HG02852 (cell line): ENCODE measurements around the gene RUSC1.
A peak's percentile ranks its signal among the peaks of the same experiment; 100 is the strongest.
"Not testable (repeated sequence)": the region's sequence is repeated elsewhere in the genome, so short reads cannot be mapped to it uniquely, and the experiment has no call there.

Source experiments
- ATAC-seq: cut with Tn5 transposase; IDR thresholded peaks from one replicate; pipeline ENCODE4 v1.9.1; 2021; ENCODE audit warnings: mild to moderate bottlenecking, moderate library complexity; ENCODE audit not compliant: unreplicated experiment

The RUSC1 gene

DNA sequence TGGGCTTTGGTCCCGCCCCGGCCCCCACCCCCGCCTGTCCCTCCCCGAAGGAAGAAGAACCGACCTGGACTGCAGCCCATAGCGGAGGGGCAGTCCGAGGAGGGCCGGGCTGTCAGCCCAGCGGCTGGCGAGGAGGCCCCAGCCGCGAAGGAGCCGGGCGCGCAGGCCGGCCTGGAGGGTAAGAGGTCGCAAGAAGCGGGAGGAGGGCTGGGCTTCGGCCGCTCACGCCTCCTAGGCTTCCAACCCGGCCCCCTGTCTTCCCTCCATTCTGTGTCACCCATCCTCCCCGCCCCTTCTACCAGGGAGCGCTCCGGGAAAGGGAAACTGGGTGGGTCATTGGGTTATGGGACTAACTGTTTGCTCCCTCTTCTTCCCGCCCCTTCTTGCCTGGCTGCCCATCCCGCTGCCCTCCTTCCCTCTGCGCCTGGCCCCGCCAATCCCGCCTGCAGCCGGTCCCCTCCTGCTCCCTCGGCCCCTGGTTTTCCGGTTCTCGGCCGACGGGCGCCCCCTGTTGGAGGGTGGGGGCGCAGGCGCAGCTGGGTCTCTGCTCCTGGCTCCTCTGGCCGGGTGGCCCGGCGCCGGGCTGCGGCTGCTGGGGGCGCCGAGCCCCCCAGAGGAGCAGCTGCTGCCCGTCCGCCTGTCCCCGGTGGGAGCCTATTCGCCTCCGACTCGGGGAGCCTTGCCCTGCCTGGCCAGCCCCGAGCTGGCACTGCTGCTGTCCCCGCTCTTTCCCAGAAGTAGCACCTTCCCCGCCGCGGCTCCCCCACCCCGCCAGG, 2.4 kb downstream of the RUSC1 start:
- peak; percentile 44 for ATAC-seq

- ATAC-seq: peak; percentile 45
Observed at GRCh38 chr1:155323729-155324036, 3.0 kb downstream of the RUSC1 start.

DNA sequence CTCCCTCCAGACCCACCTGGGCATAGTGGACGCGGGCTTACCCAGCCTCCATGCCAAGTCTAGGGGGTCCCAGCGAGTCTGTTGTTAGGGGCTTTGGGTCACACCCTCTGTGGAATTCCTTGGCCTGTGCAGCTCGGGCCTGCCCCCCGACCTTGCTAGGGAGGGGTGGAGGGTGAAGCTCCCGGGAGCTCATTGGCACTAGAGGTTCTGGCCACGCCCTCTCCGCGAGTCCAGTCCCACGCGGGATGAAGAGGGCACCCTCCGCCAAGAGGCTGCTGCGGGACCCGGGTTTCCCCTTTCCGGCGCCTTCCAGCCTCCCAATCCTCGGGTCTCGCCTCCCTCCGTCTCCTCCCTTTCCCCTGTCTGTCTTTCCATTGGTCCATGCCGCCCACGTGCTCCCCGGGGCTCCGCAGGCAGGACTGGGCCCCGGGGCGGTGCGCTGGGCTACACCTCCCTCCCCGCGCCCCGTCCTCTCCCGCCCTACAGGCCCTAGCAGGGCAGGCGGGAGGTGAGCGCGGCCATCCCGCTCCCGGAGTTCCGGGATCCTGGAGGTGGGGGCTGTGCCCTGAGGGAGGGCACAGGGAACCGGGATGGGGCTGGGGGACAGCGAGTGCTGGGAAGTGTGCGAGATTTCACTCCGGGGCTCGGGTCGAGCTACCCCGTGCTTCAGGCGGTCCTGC, 3.5 kb downstream of the RUSC1 start:
- ATAC-seq: peak; percentile 59

GRCh38 chr1:155324717-155325602, 4.3 kb downstream of the RUSC1 start:
- ATAC-seq: no peak

GRCh38 chr1:155325603-155325893, 4.9 kb downstream of the RUSC1 start:
- no peak for ATAC-seq

GRCh38 chr1:155326020-155326526, 5.4 kb downstream of the RUSC1 start:
- no peak for ATAC-seq

DNA sequence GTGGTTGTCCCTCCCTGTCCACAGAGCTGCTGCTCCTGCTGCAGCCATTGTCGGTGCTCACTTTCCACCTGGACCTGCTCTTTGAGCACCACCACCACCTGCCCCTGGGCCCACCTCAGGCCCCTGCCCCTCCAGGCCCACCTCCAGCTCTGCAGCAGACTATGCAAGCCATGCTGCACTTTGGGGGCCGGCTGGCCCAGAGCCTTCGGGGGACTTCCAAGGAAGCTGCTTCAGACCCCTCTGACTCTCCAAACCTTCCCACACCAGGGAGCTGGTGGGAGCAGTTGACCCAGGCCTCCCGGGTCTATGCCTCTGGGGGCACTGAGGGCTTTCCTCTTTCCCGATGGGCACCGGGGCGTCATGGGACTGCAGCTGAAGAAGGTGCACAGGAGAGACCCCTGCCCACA, 5.9 kb downstream of the RUSC1 start:
- ATAC-seq: no peak

DNA sequence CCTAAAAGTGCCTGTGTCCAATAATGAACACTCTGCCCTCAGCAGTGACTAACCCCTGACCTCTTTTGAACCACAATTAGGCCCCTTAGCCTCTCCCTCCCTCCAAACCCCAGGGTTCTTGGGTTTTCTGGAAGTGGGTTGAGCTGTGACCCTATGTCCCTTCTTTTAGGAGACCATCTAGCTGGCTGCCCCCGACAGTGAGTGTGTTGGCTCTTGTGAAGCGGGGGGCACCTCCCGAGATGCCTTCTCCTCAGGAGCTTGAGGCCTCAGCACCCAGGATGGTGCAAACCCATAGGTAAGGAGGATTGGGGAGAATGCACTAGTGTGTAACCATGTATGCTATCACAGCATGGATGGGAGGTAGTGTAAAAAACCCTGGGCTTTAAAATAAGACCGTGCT, 7.3 kb downstream of the RUSC1 start:
- ATAC-seq: no peak

- ATAC-seq: not testable (repeated sequence)
Observed at GRCh38 chr1:155328856-155329255, 8.2 kb downstream of the RUSC1 start.

DNA sequence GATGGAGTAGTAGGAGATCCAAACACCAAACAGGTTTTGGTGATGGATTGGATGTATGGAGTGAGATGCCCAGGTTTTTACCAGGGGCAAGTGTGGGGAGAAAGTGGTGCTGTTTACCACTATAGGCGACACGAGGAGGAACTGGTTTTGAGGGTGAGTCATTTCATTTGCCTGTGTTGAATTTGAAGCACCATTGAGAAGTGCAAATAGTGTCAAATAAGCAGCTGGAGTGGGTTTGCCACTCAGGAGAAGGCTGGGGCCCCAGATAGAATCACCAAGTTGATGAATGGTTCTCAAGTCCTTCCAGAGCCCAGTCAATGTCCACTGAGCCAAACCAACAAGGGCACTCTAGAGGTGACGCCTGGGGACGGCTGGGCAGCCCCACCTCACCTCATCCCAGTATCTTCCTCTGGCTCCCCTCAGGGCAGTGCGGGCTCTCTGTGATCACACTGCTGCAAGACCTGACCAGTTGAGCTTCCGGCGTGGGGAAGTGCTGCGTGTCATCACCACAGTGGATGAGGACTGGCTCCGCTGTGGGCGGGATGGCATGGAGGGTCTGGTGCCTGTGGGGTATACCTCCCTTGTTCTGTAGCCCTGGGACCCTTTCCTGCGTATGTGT, 9.4 kb downstream of the RUSC1 start:
- ATAC-seq: no peak

GRCh38 chr1:155334962-155335361, 14.3 kb downstream of the RUSC1 start:
- ATAC-seq: no peak

DNA sequence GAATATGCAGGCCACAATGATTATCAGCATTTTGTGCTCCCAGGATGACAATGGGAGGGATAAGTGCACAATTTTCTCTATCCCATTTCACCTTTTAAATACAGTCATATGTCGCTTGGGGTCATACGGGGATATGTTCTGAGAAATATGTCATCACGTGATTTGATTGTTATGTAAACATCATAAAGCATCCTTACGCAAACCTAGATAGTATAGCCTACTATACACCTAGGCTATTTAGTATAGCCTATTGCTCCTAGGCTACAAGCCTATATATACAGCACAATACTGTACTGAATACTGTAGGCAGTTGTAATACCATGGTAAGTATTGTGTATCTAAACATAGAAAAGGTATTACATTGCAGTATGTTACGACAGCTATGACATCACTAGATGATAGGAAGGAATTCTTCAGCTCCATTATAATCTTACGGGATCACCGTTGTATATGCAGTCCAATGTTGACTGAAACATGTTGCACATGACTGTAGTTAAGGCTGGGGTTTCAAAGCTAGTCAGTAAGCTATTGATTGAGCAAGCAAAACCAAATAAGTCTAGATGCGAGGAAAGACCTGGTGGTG, 18.9 kb downstream of the RUSC1 start:
- no peak for ATAC-seq

DNA sequence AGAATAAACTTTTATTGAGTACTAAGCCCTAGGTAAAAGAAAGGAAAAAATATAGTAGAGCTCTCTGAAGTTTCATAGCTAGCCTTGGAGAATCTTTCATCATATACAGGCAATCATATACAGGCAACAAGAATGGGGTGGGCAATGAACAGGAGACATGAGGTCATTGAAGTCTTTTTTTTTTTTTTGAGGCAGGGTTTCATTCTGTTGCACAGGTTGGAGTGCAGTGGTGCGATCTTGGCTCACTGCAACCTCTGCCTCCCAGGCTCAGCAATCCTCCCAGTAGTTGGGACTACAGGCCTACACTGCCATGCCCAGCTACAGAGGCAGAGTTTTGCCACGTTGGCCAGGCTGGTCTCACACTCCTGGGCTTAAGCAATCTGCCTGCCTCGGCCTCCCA, 22.1 kb downstream of the RUSC1 start:
- no peak for ATAC-seq

- ATAC-seq: no peak
Observed at GRCh38 chr1:155352631-155353030, 31.9 kb downstream of the RUSC1 start.

DNA sequence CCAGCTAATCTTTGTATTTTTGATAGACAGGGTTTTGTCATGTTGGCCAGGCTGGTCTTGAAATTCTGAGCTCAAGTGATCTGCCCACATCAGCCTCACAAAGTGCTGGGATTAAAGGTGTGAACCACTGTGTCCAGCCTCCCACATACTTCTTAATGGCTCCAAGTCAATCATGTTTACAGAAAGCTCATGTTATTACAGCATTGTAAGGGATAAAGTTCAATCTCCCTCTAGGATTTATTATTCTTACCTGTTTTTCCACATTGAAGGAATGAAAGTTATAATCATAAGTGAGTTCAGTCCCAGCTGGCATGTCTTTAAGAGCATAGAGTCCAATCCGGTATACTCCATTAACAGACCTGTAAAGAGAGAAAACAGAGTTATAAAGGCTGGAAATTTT, 39.4 kb downstream of the RUSC1 start:
- no peak for ATAC-seq

- ATAC-seq: no peak
Observed at GRCh38 chr1:155379180-155379579, 58.5 kb downstream of the RUSC1 start.

DNA sequence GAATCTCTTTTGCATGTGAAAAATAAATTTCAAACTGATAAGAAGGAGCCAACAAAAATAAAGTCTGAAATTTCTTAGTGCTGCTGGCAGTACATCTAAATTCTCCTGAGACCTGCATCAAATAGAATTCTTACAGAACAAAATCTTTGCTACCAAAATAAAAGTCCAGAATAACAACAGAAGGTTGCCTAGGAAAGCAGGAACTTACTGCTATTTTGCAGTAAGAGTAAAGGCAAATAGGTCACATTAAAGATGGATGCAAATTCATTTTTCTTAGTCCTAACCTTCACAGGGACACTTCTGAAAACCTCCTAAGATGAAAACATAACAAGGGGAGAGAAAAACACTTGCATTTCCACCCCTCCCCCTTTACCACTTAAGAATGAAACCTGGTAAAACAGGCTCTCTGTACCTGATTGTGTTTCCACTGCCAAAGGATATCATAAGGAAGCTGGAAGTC, 59.0 kb downstream of the RUSC1 start:
- ATAC-seq: no peak
